Peyer's patch (tissue), 4 donors: ENCODE results near the gene EPO.

ENCODE experiments used
- CTCF ChIP-seq, 6 experiments: fragments of 450-650 bp in 4 of 6; fragments of 200-600 bp in 2 of 6; sonication (generic) in 1 of 6; IDR thresholded peaks; one replicate each; pipeline ENCODE4 v1.5.1; 2017 to 2019; ENCODE audit warnings: antibody characterized with exemption in 6 of 6, mild to moderate bottlenecking in 3 of 6, moderate library complexity in 1 of 6
- POLR2A ChIP-seq, 2 donors: fragments of 450-650 bp; IDR thresholded peaks; one replicate each; pipeline ENCODE4 v1.5.1; 2017; ENCODE audit warnings: antibody characterized with exemption in 2 of 2, mild to moderate bottlenecking in 2 of 2, moderate library complexity in 2 of 2

- TF ChIP-seq POLR2A (IDR thresholded peaks at IDR 0.05) (no peak), CTCF (IDR thresholded peaks at IDR 0.05) (no peak)
These were observed 11.9 kb upstream of the EPO start for GRCh38 chr7:100708395-100708794.
